Stimulated activated CD4-positive, alpha-beta T cell treated with anti-CD3 and anti-CD28 coated beads, Interleukin-15, amount 100 ng/mL, for 24 hours (primary cell): ENCODE data around the gene DNAJC13.

Source experiments
- DNase-seq: peaks from one replicate; pipeline ENCODE4 v3.0.0-alpha.2; 2020

Gene DNAJC13

DNA sequence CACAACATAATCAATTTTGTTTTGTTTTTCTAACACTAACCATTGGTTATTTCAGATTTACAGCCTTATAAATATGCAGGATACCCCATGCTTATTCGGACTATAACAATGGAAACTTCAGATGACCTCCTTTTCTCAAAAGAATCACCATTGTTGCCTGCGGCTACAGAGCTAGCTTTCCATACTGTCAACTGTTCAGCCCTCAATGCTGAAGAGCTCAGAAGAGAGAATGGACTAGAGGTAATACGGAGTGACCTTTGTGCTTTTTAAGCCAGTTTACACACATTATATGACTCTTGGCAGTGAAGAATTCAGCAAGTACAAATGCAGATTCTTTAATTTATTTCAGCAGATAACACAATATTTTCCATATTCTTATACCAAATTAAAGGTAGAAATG is 81.8 kb downstream of the DNAJC13 start:
- DNase-seq, result no peak

DNA sequence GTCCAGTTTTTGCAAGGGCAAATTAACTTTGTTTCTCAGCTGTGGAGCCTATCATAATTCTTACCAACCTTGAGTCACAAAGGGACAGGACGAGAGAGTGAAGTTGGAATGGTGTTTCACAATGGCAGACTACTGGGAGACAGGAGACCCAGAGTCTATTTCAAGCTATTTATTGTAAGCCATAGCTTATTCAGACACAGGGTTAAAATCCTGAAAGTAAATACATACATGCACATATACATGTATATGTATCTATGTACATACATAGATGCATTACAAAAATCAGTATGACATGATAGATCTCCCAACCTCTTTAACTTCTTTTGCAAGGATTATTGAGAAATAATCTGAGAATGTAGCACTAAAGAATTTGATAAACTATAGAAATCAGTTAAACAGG is 86.3 kb downstream of the DNAJC13 start:
- DNase-seq, result no peak

DNA sequence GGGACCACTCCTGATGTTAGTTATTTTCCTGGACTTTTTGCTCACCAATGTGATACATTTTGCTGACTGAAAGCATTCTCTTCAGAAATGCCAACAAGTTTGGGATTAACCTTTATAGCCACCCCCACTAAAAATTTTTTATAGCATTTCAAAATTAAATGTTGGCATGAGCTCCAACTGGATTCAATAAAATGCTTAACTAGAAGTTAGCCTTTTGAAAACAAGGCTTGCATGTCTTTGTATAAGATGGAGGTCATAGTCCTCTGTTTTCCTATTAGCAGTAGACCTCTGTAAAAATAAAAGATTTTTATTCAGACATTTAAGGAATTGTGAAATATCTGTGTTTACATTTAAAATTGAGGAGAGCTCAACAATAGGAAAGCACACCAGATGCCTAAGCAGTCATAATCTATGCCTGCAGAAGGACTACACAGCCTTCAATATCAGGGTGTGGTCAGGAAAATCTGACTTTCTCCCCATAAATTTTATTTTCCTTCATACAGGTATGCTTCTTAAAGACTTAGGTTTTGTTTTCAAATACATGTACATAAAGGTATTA is 87.2 kb downstream of the DNAJC13 start:
- DNase-seq, result no peak

DNA sequence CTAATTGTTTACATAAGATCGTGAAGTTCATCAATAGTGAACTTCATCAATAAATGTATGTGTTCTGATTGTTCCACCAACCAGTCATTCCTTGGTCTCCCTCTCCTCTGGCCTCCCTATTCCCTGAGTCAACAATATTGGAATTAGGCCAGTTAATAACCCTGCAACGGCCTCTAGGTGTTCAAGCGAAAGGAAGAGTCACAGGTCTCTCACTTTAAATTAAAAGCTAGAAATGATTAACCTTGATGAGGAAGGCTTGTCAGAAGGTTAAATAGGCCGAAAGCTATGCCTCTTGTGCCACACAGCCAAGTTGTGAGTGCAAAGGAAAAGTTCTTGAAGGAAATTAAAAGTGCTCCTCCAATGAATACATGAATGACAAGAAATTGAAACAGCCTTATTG is 90.4 kb downstream of the DNAJC13 start:
- no peak for DNase-seq

DNA sequence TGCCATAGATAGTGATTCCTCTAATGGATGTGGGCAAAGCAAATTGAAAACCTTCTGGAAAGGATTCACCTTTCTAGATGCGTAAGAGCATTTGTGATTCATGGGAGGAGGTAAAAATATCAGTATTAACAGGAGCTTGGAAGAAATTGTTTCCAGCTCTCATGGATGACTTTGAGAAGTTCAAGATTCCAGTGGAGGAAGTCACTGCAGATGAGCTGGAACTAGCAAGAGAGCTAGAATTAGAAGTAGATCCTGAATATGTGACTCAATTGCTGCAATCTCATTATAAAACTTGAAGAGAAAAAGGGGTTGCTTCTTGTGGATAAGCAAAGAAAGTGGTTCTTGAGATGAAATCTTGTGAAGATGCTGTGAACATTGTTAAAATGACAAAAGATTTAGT is 91.8 kb downstream of the DNAJC13 start:
- no peak for DNase-seq

DNA sequence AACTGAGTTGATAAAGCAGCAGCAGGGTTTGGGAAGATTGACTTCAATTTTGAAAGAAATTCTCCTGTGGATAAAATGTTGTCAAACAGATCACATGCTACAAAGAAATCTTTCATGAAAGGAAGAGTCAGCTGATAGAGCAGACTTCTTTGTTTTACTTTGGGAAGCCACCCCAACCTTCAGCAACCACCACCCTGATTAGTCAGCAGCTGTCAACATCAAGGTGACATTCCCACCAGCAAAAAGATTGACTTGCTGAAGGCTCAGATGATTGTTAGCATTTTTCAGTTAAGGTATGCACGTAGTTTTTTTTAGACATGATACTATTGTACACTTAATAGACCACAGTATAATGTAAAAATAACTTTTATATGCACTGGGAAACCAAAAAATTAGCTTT is 92.2 kb downstream of the DNAJC13 start:
- no peak for DNase-seq

- DNase-seq, result no peak
These were observed 95.8 kb downstream of the DNAJC13 start for GRCh38 chr3:132513057-132513456.

GRCh38 chr3:132517311-132517710 is 100.0 kb downstream of the DNAJC13 start:
- DNase-seq, result no peak

DNA sequence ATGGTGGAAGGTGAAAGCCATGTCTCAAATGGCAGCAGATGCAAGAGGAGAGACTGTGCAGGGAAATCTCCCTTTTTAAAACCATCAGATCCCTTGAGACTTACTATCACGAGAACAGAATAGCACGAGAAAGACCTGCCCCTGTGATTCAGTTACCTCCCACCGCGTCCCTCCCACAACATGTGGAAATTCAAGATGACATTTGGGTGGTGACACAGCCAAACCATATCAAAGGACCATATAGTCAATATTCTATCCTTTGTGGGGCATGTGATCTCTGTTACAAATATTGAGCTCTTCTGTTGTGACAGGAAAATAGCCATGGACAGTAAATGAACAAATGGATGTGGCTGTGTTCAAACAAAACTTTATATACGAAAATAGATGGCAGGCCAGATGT is 102.6 kb downstream of the DNAJC13 start:
- DNase-seq, result peak; percentile 18

- no peak for DNase-seq
These were observed 104.6 kb downstream of the DNAJC13 start for GRCh38 chr3:132521901-132522300.

DNA sequence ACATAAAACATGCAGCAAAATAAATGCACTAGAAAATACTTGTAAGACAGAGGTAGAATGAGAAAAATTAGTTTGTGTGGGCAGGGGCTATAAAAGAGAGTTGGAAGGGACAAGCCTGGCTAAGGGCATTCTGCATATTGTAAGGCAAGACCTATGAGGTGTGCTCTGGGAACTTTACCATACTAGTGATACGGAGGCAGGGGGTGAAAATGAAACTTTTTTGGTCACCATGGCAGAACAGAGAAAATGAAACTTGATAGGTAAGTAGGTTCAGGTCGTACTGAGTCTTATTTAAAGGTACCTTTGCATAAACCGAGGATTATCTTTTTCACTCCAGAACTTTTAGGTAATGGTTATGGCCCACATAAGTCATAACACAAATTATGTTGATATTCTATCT is 105.1 kb downstream of the DNAJC13 start:
- no peak for DNase-seq

GRCh38 chr3:132530624-132531023 is 113.3 kb downstream of the DNAJC13 start:
- DNase-seq, result no peak

GRCh38 chr3:132535575-132536441 is 118.5 kb downstream of the DNAJC13 start:
- DNase-seq, result peak; percentile 67

- no peak for DNase-seq
These were observed 119.3 kb downstream of the DNAJC13 start for GRCh38 chr3:132536442-132537153.

- no peak for DNase-seq
These were observed 120.0 kb downstream of the DNAJC13 start for GRCh38 chr3:132537297-132537696.

- DNase-seq, result no peak
These were observed 120.8 kb downstream of the DNAJC13 start for GRCh38 chr3:132538072-132538471.

DNA sequence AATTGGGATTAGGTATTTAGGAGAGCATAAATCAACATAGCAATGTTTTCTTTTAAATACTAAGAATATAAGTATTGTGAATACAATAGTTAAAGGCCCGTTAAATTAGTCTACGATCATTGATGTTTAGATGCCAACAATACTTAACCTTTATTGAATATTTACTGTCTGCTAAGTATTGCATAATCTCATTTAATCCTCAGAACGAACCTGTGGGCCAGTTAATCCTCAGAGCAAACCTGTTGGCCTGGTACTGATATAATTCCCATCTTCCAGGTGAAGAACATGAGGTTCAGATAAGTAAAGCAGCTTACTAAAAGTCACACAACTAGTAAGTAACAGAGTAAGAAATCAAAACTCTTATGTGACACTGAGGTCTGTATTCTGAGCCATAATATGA is 122.4 kb downstream of the DNAJC13 start:
- DNase-seq, result no peak

GRCh38 chr3:132542577-132542976 is 125.3 kb downstream of the DNAJC13 start:
- DNase-seq, result no peak

DNA sequence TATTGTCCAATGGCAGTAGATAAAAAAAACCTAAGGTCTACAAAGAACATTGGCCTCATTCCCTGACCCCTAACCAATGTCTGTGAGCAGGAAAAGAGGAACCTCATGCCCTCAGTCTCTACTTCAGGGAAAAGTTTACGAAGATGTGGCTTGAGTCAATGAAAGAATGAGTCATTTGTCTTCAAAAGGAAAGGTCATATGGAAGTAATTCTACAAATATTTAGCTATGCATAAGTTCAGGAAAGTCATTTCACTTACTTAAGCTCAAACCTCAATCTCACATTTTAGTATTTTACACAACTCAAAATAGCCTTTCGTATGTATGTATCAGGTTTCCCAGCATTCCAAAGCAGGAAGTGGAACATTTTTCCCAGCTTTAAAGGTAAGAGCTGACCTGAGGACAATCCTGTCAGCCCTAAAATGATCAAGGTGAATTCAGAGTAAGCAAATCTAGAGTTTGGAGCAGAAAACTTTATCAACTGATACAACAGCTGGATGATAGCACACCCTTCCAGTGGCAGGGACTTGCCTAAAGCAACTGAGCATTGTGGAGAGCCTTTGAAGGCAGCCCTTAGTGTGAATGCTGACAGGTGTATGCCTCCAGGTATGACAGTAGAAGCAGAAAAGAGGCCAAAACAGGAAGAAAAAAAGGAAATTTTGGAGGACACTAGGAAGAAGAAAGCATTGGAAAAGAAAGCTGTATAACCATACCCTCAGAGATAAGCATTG is 125.9 kb downstream of the DNAJC13 start:
- DNase-seq, result no peak

GRCh38 chr3:132544130-132544529 is 126.8 kb downstream of the DNAJC13 start:
- DNase-seq, result no peak

DNA sequence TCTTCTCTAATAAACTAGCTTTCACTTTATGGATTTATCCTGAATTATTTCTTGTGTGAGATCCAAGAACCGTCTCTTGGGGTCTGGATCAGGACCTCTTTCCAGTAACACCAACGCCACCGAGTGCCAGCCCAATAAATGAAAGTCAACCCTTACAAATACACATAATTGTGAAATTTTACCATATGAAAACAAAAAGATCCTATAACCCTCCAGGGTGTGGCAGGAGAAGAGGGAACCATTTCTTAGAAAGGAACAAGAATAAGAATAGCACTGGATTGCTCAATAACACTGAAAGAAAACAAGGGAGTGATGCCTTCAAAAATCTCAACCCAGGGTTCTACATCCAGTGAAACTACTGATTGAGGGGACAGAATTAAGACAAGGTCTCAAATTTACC is 128.2 kb downstream of the DNAJC13 start:
- DNase-seq, result no peak

GRCh38 chr3:132549169-132549568 is 131.9 kb downstream of the DNAJC13 start:
- no peak for DNase-seq

DNA sequence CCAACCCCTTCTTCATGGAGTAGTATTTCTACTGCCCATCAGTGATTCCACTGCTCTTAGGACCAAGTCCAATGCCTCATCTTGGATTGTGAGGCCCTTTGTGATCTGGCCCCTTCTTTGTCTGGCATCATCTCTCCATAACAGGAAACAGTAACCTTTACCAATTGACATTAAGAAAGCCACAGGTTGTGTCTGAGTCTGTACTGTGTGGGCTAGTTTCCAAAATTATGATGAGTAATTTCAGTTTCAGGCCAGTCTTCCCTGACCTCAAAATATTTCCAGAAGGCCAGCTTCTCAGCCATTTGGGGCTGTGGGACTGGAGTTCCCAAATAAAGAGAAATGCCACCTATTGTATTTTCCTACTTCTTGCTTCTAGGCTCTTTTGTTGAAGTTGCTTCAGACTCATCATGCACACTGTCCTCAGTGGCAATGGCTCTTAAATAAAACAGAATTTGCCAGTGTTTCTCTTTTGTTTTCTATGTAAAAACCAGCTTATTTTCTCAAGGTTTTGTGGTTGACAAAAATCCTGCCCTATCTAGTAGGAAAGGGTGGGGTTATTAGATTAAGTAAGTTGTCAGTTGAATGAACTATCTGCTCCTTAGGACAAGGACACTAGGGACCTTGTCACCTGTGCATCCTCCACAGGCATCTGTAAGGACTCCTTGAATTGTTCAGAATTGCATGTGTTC is 132.7 kb downstream of the DNAJC13 start:
- DNase-seq, result no peak
